Right atrium auricular region (tissue), 2 donors: ENCODE data around the gene C1orf216. TPM values are rescaled to one million over a fixed set of nuclear protein-coding genes. Genes with fewer than 3 reads are reported as not detected.

Experiments used
- DNase-seq: peaks from one replicate; pipeline ENCODE4 v3.0.0-alpha.2; 2019; ENCODE audit warnings: low spot score
- H3K27ac ChIP-seq, 2 donors: fragments of 200-600 bp; sonication (generic); 1 replicate in 1 of 2; 2 replicates in 1 of 2; pipeline ENCODE4 v1.5.1; 2016 to 2019
- H3K27me3 ChIP-seq, 2 donors: fragments of 200-600 bp; sonication (generic); one replicate each; pipeline versions ENCODE4 v1.5.1 to v1.6.0; 2017 to 2019
- H3K36me3 ChIP-seq: fragments of 200-600 bp; sonication (generic); one replicate; pipeline ENCODE4 v1.5.1; 2016
- H3K4me1 ChIP-seq, 2 donors: fragments of 200-600 bp; sonication (generic); one replicate each; pipeline versions ENCODE4 v1.5.1 to v1.6.0; 2017 to 2019
- H3K4me3 ChIP-seq, 2 donors: fragments of 200-600 bp; sonication (generic); 1 replicate in 1 of 2; 2 replicates in 1 of 2; pipeline ENCODE4 v1.5.1; 2017 to 2019; ENCODE audit warnings: mild to moderate bottlenecking in 1 of 2, moderate library complexity in 1 of 2
- H3K9me3 ChIP-seq, 2 donors: fragments of 200-600 bp; sonication (generic); one replicate each; pipeline ENCODE4 v1.5.1; 2019
- total RNA-seq, 2 donors: library from RNA; depleted of rRNA; stranded (reverse); fragments of >200 nt; gene quantifications; one replicate each; pipeline ENCODE4 v1.1.0, GENCODE V29; 2016
- TF ChIP-seq, protein P1 (sequence below), 2 donors: fragments of 200-600 bp; sonication (generic); IDR thresholded peaks; one replicate each; pipeline ENCODE4 v1.5.1; 2019; ENCODE audit warnings: antibody characterized with exemption in 2 of 2

C1orf216 gene
- 10 to 100 TPM; 13.1 to 16.1 TPM for total RNA-seq

DNA sequence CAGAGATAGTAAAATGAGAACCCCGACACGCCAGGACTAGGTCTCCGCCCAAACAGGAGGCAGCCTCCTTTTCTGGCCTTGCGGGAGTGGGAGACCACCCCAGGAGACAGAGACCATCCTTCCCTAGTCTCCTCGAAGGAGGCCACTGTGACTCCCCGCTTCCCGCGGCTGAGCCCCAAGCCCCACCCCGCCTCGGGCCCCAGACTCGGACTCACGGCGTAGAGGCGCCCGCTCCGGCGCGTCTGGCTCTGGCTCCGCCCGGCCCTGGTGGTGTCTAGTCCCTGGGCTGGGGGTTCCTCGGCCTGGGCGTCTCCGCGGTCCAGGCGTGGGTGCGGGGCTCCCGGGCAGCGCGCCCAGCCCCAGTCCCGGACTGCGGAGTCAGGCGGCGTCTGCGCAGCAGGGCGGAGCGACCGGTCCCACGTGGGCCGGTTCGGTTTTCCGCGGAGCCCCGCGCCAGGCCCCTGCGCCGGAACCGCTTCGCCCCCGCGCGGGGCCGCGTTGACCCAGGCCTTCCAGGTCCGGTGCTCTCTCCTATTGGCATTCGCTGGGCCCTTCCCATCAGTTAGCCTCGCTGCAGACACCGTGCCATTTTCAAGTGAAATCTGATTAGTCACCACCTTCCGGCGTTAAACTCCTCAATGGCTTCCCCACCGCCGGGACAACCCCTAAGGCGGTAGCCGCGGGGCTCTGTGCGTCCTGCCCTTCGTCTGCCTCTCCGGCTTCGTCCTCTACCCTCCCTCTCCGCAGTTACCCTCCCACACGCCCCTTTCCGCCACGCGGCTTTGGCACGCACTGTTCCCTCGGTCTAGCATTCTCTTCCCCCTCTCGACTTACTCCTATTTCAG is at the start of gene C1orf216:
C1orf216 (minus strand) TSS at position 393 of the 845 bp plus-strand sequence. CDS start 2,563 bp downstream, outside the sequence.
- Histone ChIP-seq H3K4me3 (peak within 1 kb of the TSS; percentile 66 to 90), H3K9me3 (no peaks in the 10 kb centered on the region), H3K4me1 (peaks cover 0 to 37% of the 10 kb centered on the region in 2 donors), H3K27me3 (no peaks in the 10 kb centered on the region), H3K36me3 (peaks cover 13% of the 10 kb centered on the region), H3K27ac (peak within 1 kb of the TSS; percentile 79 to 91)
- TF ChIP-seq, protein P1, sequence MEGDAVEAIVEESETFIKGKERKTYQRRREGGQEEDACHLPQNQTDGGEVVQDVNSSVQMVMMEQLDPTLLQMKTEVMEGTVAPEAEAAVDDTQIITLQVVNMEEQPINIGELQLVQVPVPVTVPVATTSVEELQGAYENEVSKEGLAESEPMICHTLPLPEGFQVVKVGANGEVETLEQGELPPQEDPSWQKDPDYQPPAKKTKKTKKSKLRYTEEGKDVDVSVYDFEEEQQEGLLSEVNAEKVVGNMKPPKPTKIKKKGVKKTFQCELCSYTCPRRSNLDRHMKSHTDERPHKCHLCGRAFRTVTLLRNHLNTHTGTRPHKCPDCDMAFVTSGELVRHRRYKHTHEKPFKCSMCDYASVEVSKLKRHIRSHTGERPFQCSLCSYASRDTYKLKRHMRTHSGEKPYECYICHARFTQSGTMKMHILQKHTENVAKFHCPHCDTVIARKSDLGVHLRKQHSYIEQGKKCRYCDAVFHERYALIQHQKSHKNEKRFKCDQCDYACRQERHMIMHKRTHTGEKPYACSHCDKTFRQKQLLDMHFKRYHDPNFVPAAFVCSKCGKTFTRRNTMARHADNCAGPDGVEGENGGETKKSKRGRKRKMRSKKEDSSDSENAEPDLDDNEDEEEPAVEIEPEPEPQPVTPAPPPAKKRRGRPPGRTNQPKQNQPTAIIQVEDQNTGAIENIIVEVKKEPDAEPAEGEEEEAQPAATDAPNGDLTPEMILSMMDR (IDR thresholded peaks at IDR 0.05) = peak in 1 of 2 donors; percentile 30
- peak; percentile 70 for DNase-seq

DNA sequence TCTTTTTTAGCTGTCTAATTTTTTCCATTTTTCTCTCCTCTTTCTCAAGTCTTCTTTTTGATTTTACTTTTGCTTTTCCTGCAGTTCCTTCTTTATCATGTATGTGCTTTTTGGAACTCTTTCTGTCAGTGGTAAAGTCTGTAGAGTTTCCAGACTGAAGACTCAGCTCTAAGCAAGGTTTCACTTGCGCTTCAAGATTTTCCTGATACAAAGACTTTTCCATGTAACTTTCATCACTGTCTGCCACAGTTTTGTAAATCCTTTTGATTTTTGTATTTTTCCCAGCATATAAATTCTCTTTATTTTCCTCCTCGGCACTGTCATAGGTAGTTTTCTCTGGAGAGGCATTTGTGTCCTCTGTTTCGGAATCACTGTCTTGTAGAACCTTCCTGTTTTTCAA is 45.6 kb upstream of the C1orf216 start:
- H3K27ac ChIP-seq = no peak overlapping the region
- TF ChIP-seq, protein P1 (IDR thresholded peaks at IDR 0.05) = no peak
- H3K4me1 ChIP-seq = peaks cover 0 to 9% of the 10 kb centered on the region in 2 donors
- no peaks in the 10 kb centered on the region for H3K27me3 ChIP-seq
- no peaks in the 10 kb centered on the region for H3K36me3 ChIP-seq
- no peaks in the 10 kb centered on the region for H3K9me3 ChIP-seq
- no peak overlapping the region for H3K4me3 ChIP-seq
- DNase-seq = no peak

DNA sequence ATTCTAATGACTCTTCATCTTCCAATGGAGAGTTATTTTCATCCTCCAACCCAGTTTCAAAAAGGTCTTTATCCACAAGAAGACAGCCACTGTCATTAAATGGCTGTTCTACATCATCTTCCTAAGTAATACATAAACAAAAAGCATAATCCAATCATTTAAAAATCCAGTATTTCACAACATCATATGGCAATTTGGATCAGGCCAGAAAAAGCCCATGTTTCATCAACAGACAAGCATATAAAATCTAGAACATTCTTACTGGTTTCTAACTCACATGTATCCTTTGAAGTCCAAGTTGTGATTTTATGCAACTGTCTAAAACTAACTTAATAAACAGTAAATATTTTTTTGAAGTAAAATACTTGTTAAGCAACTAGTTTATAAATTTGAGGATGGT is 44.5 kb upstream of the C1orf216 start:
- Histone ChIP-seq H3K36me3 (no peaks in the 10 kb centered on the region), H3K27me3 (no peaks in the 10 kb centered on the region), H3K4me1 (no peaks in the 10 kb centered on the region), H3K27ac (no peak overlapping the region), H3K9me3 (no peaks in the 10 kb centered on the region), H3K4me3 (no peak overlapping the region)
- no peak for DNase-seq
- TF ChIP-seq, protein P1 (IDR thresholded peaks at IDR 0.05) = no peak

DNA sequence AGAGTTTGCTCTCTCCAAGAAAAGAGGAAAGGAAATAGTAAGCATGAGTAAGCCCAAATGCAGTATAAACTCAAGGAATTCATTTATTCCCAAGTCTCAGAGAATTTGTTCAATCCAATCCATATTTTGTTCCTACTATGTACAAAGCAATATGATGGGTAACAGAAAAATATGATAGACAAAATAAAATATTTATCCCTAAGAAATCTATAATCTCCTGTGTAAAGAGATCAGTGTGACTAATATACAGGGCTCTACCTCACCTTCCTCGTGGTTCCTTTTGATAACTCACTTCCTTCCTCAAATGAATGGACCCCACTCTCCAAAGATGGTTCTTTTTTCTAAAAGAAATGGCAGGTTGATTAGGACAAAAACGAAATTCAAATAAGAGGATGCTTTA is 43.5 kb upstream of the C1orf216 start:
- TF ChIP-seq, protein P1 (IDR thresholded peaks at IDR 0.05) = no peak
- no peak overlapping the region for H3K4me3 ChIP-seq

DNA sequence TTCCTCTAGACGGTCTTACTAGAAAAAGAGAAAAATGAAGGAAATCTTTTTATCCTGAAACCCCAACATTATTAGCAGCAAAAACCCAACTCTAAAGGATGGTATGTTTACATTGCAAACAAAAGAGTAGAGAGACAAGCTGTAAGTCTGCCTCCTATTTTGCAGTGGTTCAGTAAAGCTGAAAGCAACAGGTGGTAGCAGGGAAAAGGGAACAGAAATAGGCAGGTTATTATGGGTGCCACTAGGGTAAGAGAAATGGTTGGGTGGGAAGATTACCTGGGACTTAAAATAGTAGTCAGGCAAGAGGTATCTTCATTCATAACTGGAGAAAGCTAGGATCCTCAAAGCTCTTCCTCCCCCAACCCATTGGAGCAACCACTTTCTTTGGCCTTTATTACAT is 37.4 kb upstream of the C1orf216 start:
- no peaks in the 10 kb centered on the region for H3K9me3 ChIP-seq
- H3K4me1 ChIP-seq = no peaks in the 10 kb centered on the region
- no peaks in the 10 kb centered on the region for H3K27me3 ChIP-seq
- TF ChIP-seq, protein P1 (IDR thresholded peaks at IDR 0.05) = no peak
- no peak overlapping the region for H3K27ac ChIP-seq
- H3K36me3 ChIP-seq = no peaks in the 10 kb centered on the region
- no peak overlapping the region for H3K4me3 ChIP-seq
- DNase-seq = no peak

More for the DNA sequence above, 43.5 kb upstream of the C1orf216 start:
- Histone ChIP-seq H3K27ac (no peak overlapping the region), H3K4me1 (no peaks in the 10 kb centered on the region), H3K27me3 (no peaks in the 10 kb centered on the region), H3K9me3 (no peaks in the 10 kb centered on the region), H3K36me3 (no peaks in the 10 kb centered on the region)
- DNase-seq = no peak
